Endothelial cell of umbilical vein (primary cell): ENCODE measurements around the gene PIM1. TPM values are rescaled to one million over a fixed set of nuclear protein-coding genes. Genes with fewer than 3 reads are reported as not detected.

Source experiments
- BruUV-seq: library from RNA; stranded (reverse); fragments of 400-500 nt; replicated peaks from 2 replicates; lab custom pipeline; 2021; lab: Mats Ljungman, UMichigan
- CTCF ChIA-PET: fragments of 300-600, 350-600 bp; sonication (Branson Sonifier 250); formaldehyde crosslinking; loops from one replicate; lab custom pipeline; 2021; ENCODE audit warnings: antibody characterized with exemption, inconsistent platforms; lab: Charles Lee
- POLR2A ChIA-PET: fragments of 300-600, 350-600 bp; sonication (Branson Sonifier 250); formaldehyde crosslinking; loops from one replicate; lab custom pipeline; 2021; ENCODE audit warnings: antibody characterized with exemption, inconsistent platforms; lab: Charles Lee
- DNase-seq: peaks from one replicate; pipeline ENCODE4 v3.0.0-alpha.2; 2011; ENCODE audit warnings: low read depth, low spot score
- FAIRE-seq: peaks from 2 replicates; lab custom pipeline; 2011; peaks lifted over from hg19 to GRCh38; lab: Jason Lieb, UNC
- H2AFZ ChIP-seq: 2 replicates; pipeline ENCODE4 v1.6.0; 2012; ENCODE audit warnings: low read depth, low read length, control low read depth, inconsistent platforms
- H3K27ac ChIP-seq: 2 replicates; pipeline ENCODE4 v1.5.1; 2011; ENCODE audit warnings: low read depth, mild to moderate bottlenecking, control low read depth, low read length, moderate library complexity; ENCODE audit not compliant: insufficient read depth
- H3K27me3 ChIP-seq, 2 experiments: 2 replicates each; pipeline versions ENCODE4 v1.6.0 to v1.6.1; 2011; ENCODE audit warnings: low read length in 2 of 2, mixed read lengths in 1 of 2; ENCODE audit not compliant: control insufficient read depth in 2 of 2, insufficient read depth in 2 of 2
- H3K36me3 ChIP-seq, 2 experiments: 2 replicates in 1 of 2; 3 replicates in 1 of 2; pipeline ENCODE4 v1.5.1; 2011; ENCODE audit warnings: low read length in 2 of 2, mild to moderate bottlenecking in 1 of 2, moderate library complexity in 1 of 2; ENCODE audit not compliant: control insufficient read depth in 2 of 2, insufficient read depth in 2 of 2; ENCODE audit errors: extremely low read depth in 1 of 2
- H3K4me1 ChIP-seq: 3 replicates; pipeline ENCODE4 v1.5.1; 2011; ENCODE audit warnings: mild to moderate bottlenecking, low read length; ENCODE audit not compliant: control insufficient read depth, insufficient read depth; ENCODE audit errors: extremely low read depth
- H3K4me2 ChIP-seq: 2 replicates; pipeline ENCODE4 v1.6.1; 2011; ENCODE audit warnings: low read length, control low read depth, mixed read lengths; ENCODE audit not compliant: insufficient read depth
- H3K4me3 ChIP-seq, 3 experiments: fragments of 200-600 bp in 1 of 3; sonication (generic), shearing (Covaris generic) in 1 of 3; replicated peaks in 1 of 3; 2 replicates each; pipeline ENCODE4 v1.5.1; 2011 to 2016; ENCODE audit warnings: control low read depth in 3 of 3, low read length in 3 of 3, mild to moderate bottlenecking in 2 of 3, inconsistent platforms in 1 of 3, low read depth in 1 of 3, moderate library complexity in 1 of 3; ENCODE audit not compliant: insufficient read depth in 1 of 3
- H3K79me2 ChIP-seq: 2 replicates; pipeline ENCODE4 v1.6.0; 2012; ENCODE audit warnings: low read length, inconsistent platforms; ENCODE audit not compliant: control insufficient read depth, insufficient read depth
- H3K9ac ChIP-seq: replicated peaks from 2 replicates; pipeline ENCODE3; 2011; ENCODE audit warnings: low read length, control low read depth; ENCODE audit not compliant: insufficient read depth; ENCODE audit errors: extremely low read depth
- H3K9me1 ChIP-seq: replicated peaks from 3 replicates; pipeline ENCODE4 v1.6.0; 2011; ENCODE audit warnings: mild to moderate bottlenecking, low read length; ENCODE audit not compliant: control insufficient read depth, insufficient read depth; ENCODE audit errors: extremely low read depth
- H3K9me3 ChIP-seq: replicated peaks from 2 replicates; pipeline ENCODE4 v1.5.1; 2012; ENCODE audit warnings: low read length, inconsistent platforms; ENCODE audit not compliant: control insufficient read depth, insufficient read depth
- H4K20me1 ChIP-seq: replicated peaks from 2 replicates; pipeline ENCODE3; 2011; ENCODE audit warnings: mild to moderate bottlenecking, low read length; ENCODE audit not compliant: control insufficient read depth, insufficient read depth; ENCODE audit errors: extremely low read depth
- CTCF ChIP-seq, 2 donors: IDR thresholded peaks; 1 replicate in 1 of 2; 2 replicates in 1 of 2; pipeline ENCODE4 v1.5.1; 2011; ENCODE audit warnings: low read length in 2 of 2, mild to moderate bottlenecking in 2 of 2, moderate library complexity in 2 of 2, control low read depth in 1 of 2, inconsistent platforms in 1 of 2, low read depth in 1 of 2; ENCODE audit not compliant: insufficient read depth in 1 of 2; ENCODE audit errors: extremely low read depth in 1 of 2
- EZH2 ChIP-seq: IDR thresholded peaks from 2 replicates; pipeline ENCODE4 v1.6.1; 2012; ENCODE audit warnings: borderline replicate concordance, low read depth, mild to moderate bottlenecking, moderate library complexity, low read length, inconsistent platforms; ENCODE audit not compliant: severe bottlenecking
- FOS ChIP-seq: IDR thresholded peaks from 2 replicates; pipeline ENCODE4 v1.6.1; 2011; ENCODE audit warnings: mild to moderate bottlenecking, low read length, moderate library complexity, borderline replicate concordance; ENCODE audit not compliant: insufficient read depth
- GATA2 ChIP-seq: IDR thresholded peaks from 2 replicates; pipeline ENCODE4 v1.7.0; 2011; ENCODE audit warnings: low read depth, mild to moderate bottlenecking, moderate library complexity, mixed read lengths, low read length; ENCODE audit not compliant: insufficient read length, insufficient read depth
- JUN ChIP-seq: IDR thresholded peaks from 2 replicates; pipeline ENCODE4 v1.6.1; 2011; ENCODE audit warnings: borderline replicate concordance, low read depth; ENCODE audit not compliant: insufficient read length, insufficient read depth
- MAX ChIP-seq: IDR thresholded peaks from 2 replicates; pipeline ENCODE4 v1.6.1; 2011; ENCODE audit not compliant: insufficient read depth, insufficient read length
- MYC ChIP-seq: IDR thresholded peaks from one replicate; pipeline ENCODE4 v1.6.1; 2011; ENCODE audit warnings: mild to moderate bottlenecking, low read depth, low read length
- POLR2A ChIP-seq: IDR thresholded peaks from 2 replicates; pipeline ENCODE4 v1.6.1; 2012; ENCODE audit warnings: low read depth, mild to moderate bottlenecking, control low read depth, low read length
- POLR2AphosphoS5 ChIP-seq: IDR thresholded peaks from 2 replicates; pipeline ENCODE4 v1.6.1; 2012; ENCODE audit warnings: low read depth, mild to moderate bottlenecking, control low read depth, low read length, moderate library complexity; ENCODE audit not compliant: insufficient read depth
- dilution Hi-C: fragments of 300-500 bp; cut with MboI; formaldehyde crosslinking; loops from one replicate; pipeline ENCODE4 v1.15.0; 2019; ENCODE audit warnings: low sequenced_read_pairs; ENCODE audit not compliant: extremely low pct_ligation_motif_present
- intact Hi-C: fragments of 100-400 bp; cut with micrococcal nuclease; formaldehyde crosslinking; loops from one replicate; pipeline ENCODE4 v1.10.0; 2022
- polyA plus RNA-seq, 4 experiments: library from polyadenylated mRNA; depleted of rRNA in 3 of 4; stranded (reverse) in 3 of 4; unstranded in 1 of 4; fragments of >200 nt; gene quantifications; 2 replicates each; pipeline versions ENCODE4 v1.2.1 to v1.2.3, GENCODE V29; 2011 to 2012; ENCODE audit warnings: missing spikeins in 1 of 4
- total RNA-seq: library from RNA; stranded (reverse); gene quantifications from 2 replicates; pipeline ENCODE4 v1.2.3, GENCODE V29; 2021

PIM1 gene
- total and polyA plus RNA-seq, 2 donors (not counting 3 experiments of a cell fraction or from before 2014, with no cell fraction given) = 9.2 to 11.3 TPM

GRCh38 chr6:37123957-37124729 is 45.8 kb upstream of the PIM1 start:
- FAIRE-seq = no peak
- dilution Hi-C loops (no loop called here), intact Hi-C loops (no loop called here)
- Histone ChIP-seq H3K27ac (no peak overlapping the region), H3K9me1 (no peaks in the 10 kb centered on the region), H3K9ac (no peak overlapping the region), H3K27me3 (no peaks in the 10 kb centered on the region), H2AFZ (no peak overlapping the region), H3K9me3 (no peaks in the 10 kb centered on the region), H3K36me3 (no peaks in the 10 kb centered on the region), H3K4me3 (no peak overlapping the region), H3K4me1 (peaks cover 14% of the 10 kb centered on the region), H3K4me2 (no peak overlapping the region), H3K79me2 (no peaks in the 10 kb centered on the region), H4K20me1 (no peaks in the 10 kb centered on the region)
- no peak for DNase-seq
- ChIA-PET POLR2A (no interaction called here), CTCF (interaction anchor here (0.7 to 1.3 kb wide), 2 partner anchors 13 to 45 kb away, joined by 3 read pairs; no protein-coding TSS in a partner anchor)
- no TSS peak for BruUV-seq
- TF ChIP-seq MYC = no peak
- no peak for TF ChIP-seq POLR2AphosphoS5
- no peak for TF ChIP-seq EZH2
- no peak for TF ChIP-seq MAX
- no peak for TF ChIP-seq FOS
- no peak for TF ChIP-seq GATA2
- no peak for TF ChIP-seq JUN
- no peak for TF ChIP-seq CTCF (IDR thresholded peaks at IDR 0.05; ENCODE audit: extremely low read depth in 1 of 2, insufficient read depth in 1 of 2, low read depth in 1 of 2, low read length in 2 of 2)
- TF ChIP-seq POLR2A = no peak
